Measurements from ENCODE around the gene MRGPRE.

The MRGPRE gene

DNA sequence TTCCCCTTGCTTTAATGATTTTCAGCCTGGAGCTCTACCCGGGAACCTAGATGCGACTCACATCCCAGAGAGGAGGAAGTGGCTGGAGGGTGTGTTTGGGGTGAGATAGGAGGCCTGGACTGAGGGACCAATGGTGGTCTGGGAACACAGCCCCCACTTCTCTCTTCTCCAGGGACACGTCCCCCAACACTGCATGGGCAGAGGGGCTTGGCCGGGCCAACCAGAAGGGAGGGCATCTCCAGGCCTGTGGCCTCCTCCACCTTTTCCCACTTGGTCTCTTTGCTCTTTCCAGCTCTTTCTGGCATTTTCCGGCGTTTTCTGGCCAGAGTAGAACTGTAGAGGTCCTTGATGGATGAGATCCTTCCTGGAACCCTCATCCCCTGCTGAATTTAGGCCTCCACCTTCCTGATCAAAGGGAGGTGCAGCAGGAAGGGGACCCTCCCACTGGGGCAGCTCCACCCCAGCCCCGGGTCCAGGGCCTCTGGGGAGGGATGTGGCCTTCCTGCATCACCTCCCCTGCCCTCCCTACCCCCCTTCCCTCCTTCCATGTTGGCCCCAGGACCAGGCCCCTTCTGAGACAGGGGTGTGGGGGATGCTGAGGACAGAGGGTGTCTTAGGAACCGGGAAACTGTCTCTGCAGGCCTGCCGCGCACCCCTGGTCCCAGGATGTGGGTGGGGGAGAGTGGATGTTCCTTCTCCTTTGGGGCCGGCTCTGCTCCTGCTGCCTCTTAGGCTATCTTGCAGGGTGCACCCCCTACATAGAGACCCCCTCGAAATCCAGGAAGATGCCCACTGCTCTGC, 38.0 kb downstream of the MRGPRE start:
- DNase-seq: no peak

DNA sequence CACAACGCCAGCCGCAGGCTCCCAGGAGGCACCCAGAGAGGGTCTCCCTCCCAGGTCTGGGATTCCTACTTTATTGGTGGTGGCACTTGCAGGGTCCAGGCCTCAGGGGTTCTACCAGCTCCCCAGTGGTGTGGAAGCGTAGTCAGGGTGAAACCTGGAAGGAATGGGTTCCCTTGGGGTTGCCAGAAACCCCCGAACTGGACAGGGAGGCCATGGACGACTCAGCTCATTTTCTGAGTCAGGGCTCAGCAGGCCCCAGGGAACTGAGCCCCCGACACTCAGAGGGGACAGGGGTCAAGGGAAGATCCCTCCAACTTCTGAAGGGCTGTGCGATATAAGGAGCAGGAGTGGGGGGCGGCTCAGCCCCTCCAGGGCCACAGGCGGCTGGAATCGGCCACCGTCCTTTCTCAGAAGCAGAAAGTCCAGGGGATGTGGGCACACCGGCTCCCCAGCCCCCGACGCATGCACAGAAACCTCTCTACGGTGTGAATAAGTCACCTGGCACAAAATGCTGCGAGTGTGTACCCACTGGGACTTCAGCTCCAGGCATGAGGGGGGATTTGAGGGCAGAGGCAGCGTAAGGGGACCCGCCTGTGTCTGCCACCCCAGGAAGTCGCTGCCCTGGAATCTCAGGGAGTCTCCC, 38.7 kb downstream of the MRGPRE start:
- no peak for DNase-seq

GRCh38 chr11:3192511-3193372, 39.5 kb downstream of the MRGPRE start:
- DNase-seq: no peak

DNA sequence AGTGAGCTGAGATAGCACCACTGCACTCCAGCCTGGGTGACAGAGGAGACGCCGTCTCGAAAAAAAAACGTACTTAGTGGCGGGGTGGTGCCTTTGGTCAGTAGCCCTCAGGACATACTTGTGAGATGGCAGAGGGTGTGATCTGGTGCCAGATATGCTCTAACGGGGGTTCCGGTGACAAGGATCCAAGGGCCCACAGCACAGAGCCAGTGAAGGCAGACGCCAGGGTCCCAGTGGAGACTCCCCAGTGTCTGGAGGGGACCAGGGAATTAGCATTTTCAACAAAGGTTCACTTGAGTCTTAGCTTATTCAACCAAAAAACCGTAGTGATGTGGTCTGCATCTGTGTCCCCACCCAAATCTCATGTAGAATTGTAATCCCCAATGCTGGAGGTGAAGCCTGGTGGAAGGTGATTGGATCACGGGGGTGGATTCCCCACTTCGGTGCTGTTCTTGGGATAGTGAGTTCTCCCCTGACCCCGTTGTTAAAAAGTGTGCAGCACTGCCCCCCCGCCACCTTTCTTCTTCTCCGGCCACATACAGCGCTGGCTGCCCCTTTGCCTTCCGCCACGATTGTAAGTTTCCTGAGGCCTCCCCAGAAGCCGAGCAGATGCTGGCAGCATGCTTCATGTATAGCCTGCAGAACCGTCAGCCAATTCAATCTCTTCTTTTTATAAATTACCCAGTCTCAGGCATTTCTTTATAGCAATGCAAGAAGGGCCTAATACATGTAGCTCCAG, 40.5 kb downstream of the MRGPRE start:
- no peak for DNase-seq

DNA sequence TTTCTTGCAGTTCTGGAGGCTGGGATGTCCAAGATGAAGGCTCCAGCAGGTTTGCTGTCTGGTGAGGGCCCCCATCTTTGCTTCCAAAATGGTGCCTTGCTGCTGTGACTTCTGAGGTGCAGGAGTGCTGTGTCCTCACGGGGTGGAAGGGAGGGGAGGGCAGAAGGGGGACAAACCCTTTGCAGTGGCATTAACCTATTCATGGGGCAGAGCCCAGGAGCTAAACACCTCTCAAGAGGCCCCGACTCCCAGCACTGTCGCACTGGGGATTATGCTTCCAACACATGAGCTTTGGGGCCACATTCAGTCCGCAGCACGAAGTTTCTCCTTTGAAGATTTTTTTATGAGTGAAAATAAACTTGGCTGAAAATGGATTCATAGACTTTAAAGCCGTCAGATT, 41.6 kb downstream of the MRGPRE start:
- no peak for DNase-seq

DNA sequence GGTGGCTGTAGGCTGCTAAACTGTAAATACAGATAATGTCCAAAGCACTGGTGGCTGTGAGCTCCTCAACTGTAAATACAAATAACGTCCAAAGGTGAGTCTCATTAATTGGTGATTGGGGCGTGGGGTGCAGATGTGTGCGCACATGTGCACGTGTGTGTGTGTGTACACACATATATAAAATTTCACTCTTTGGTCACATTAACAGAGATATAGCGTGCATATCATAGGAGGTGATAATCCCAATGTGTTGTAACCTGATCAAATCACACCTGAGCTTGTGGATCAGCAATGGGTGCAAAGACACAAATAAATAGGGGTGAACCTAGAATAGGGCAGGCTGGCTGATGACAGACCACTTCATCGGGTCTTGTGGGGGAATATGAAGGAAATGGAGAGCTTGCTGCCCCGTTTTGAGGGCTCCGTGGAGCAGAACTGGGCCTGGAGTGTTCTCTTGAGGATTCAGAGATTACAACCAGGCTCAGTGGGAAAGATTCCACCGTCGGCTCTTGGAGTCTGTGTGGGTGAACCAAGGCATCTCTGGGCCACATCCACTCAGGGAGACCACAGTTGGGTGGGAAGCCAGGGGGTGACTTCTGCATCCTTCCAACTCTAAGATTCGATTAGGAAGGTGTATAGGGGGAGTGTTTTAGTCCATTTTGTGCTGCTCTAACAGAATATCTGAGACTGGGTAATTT, 42.2 kb downstream of the MRGPRE start:
- DNase-seq: no peak

DNA sequence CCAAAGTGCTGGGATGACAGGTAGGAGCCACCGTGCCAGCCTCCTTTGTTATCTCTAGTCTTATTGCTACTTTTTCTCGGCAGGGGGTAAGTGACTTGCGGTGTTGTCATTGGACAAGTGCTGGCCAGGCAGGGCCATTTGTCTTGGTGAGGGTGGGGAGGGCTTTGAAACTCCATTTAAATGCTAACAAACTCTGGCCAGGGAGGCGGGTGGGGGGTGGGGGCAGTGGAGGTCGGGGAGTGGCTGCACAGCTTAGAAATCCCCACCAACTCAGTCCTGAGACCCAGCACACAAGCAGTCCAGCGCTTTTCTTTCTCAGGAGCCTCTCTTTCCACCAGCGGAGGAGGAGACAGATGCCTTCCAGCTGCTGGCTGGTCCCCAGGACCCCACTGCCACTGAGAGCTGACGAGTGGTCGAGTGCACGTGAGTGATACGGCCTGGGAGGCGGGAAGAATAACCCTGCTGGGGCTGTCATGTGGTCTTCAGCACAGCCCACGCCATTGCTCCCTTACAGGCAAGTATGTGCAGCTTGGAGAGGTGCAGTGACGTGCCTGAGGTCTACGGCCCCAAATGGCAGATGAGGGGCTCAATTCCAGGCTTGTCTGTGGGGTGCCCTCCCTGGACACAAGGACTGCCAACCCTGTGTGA, 42.9 kb downstream of the MRGPRE start:
- DNase-seq: no peak

DNA sequence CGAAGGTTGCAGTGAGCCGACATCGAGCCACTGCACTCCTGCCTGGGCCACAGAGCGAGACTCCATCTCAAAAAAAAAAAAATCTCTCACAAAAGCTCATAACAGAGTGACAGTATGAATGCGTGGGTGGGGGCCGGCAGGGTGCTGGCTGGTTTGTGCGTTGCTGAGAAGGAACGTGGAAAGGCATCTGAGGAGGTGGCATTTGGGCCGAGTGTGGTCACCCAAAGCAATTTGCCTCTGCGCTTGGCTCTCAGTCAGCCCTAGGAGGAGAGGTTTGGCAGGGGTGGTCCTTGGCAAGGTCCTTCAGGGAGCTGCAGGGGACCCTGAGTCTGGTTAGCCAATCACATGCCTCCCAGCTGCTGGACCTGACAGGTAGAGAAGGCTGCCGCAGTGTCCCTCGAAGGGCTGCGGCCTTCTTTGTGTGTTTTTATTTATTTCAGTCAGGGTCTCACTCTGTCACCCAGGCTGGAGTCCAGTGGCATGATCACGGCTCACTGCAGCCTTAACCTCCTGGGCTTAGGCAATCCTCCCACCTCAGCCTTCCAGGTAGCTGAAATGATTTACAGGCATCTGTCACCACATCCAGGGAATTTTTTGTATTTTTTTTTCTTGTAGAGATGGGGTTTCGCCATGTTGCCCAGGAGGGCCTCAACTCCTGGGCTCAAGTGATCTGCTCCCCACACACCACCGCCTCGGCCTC, 43.6 kb downstream of the MRGPRE start:
- no peak for DNase-seq

GRCh38 chr11:3186166-3186953, 45.9 kb downstream of the MRGPRE start:
- no peak for DNase-seq

DNA sequence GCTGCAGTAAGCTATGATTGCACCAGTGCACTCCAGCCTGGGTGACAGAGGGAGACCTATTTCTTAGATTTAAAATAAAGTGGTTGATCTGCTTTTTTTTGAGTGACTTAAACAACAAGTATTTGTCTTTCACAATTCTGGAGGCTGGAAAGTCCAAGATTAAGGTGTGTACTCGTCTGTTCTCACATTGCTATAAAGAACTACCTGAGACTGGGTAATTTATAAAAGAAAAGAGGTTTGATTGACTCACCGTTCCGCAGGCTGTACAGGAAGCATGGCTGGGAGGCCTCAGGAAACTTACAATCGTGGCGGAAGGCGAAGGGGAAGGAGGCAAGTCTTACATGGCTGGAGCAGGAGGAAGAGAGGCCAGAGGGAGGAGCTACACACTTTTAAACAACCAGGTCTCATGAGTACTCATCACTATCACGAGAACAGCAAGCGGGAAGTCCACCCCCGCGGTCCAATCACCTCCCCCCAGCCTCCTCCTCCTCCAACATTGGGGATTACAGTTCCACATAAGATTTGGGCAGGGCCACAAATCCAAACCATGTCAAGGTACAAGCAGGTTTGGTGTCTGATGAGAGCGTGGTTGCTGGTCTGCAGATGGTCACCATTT, 47.4 kb downstream of the MRGPRE start:
- DNase-seq: no peak

GRCh38 chr11:3183523-3183922, 48.7 kb downstream of the MRGPRE start:
- DNase-seq: no peak

DNA sequence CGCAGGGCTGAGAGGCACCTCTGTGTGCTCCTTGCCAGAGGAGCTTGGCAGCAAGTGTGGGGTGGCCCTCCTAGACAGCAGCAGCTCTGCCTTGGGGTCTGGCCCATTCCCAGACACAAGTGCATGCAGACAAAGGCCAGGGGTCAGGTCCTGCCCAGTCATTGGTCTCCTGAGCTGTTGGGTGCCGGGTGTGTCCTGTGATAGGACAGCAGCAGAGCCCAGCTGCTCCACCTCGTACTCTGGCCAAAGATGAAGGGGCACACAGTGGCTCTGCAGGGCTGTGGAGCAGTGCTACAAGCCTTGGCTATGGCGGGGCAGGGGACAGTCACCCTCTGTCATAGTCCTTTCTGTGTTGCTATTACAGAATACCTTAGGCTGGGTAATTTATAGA, 49.8 kb downstream of the MRGPRE start:
- no peak for DNase-seq

DNA sequence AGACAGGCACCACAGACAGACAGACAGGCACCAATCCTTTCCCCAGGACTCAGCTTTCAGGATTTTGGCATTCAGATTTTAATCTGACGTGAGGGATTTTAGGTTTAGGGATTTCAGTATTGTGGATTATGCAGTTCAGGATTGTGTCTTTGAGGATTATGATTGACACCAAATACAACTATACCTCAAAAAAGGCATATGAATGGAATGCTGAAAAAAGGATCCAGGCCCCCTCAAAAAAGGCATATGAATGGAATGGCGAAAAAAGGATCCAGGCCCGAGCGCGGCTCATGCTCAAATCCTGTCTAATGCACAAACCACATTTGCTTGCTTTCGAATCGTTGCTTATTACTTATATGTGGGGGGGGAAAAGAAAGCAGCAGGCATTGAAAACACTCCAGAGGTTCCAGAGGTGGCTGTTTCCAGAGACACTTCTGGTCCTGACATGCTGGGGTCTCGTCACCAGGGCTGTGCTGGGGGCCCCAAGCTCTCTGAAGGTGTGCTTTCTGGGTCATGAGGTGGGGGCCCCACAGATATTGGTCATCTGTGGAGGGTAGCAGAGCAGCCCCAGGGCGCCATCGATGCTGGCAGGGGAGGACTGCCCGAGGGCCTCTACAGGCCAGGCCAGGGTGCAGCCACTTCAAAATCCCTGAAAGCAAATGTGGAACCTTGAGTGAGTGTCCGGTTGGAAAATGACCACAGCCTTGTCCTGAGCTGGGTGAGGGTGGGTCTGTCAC, 50.3 kb downstream of the MRGPRE start:
- no peak for DNase-seq

DNA sequence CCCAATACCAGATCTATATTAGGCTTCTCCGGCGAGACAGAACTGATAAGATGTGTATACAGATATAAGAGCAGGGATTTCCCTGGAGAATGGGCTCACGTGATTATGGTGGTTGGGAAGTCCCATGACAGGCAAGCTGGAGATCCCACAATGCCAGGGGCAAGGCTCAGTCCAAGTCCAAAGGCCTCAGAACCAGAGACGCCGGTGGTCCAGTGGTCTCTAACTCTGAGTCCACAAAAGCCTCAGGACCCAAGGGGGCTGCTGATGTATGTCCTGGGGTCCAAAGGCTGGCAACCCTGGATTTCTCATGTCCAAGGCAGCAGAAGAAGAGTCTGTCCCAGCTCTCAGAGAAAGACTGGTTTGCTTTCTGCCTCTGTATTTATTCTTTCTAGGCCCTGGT, 51.3 kb downstream of the MRGPRE start:
- no peak for DNase-seq

DNA sequence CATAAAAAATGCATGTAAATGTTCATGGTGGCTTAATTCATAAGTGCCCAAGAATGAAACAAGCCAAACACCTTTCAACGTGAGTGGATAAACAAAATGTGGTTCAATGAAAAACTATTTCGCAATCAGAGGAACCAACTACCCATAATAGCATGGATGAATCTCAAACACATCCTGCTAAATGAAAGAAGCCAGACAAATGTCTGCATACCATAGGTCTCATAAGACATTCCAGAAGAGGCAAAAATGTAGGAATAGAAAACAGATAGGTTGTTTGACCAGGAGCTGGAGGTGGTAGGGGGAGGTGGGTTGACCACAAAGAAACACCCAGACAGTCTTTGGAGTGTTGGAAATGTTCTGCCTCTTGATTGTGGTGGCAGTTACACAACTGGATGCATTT, 53.9 kb downstream of the MRGPRE start:
- no peak for DNase-seq

DNA sequence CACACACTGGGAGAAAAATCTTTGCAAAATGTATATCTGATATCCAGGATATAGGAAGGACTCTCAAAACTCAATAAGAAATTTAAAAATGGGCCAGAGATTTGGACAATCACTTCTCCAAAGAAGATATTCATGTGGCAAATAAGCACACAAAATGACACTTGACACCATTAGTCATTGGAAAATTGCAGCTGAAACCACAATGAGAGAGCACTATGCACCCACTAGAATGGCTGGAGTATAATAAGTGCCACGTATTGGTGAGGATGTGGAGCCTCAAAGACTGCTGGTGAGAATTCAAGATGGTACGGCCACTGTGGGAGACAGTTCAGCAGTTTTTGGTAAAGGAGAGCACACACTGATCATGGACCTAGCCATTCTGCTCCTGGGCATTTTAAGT, 54.3 kb downstream of the MRGPRE start:
- DNase-seq: no peak

All from stimulated activated naive CD4-positive, alpha-beta T cell treated with Interleukin-2 at 50 U/mL for 16 hours (primary cell).